Embryonic facial prominence (tissue), 1 donor: ENCODE measurements around the gene CCT8L2.
"Not testable (repeated sequence)": the region's sequence is repeated elsewhere in the genome, so short reads cannot be mapped to it uniquely, and the experiment has no call there.

Source experiments
- DNase-seq: peaks from one replicate; pipeline ENCODE4 v3.0.0-alpha.2; 2016; ENCODE audit errors: extremely low spot score

Gene CCT8L2

GRCh38 chr22:16595251-16595650 is 2.6 kb upstream of the CCT8L2 start:
- DNase-seq = not testable (repeated sequence)

GRCh38 chr22:16594026-16594425 is 1.4 kb upstream of the CCT8L2 start:
- DNase-seq = no peak

- not testable (repeated sequence) for DNase-seq
Measured at GRCh38 chr22:16592231-16592630, 379 bp downstream of the CCT8L2 start.

GRCh38 chr22:16591136-16591535 is 1.5 kb downstream of the CCT8L2 start:
- not testable (repeated sequence) for DNase-seq

- no peak for DNase-seq
Measured at GRCh38 chr22:16586991-16587390, 5.6 kb downstream of the CCT8L2 start.

GRCh38 chr22:16586170-16586569 is 6.4 kb downstream of the CCT8L2 start:
- DNase-seq = no peak

- not testable (repeated sequence) for DNase-seq
Measured at GRCh38 chr22:16580872-16581271, 11.7 kb downstream of the CCT8L2 start.

GRCh38 chr22:16569240-16569834 is 23.3 kb downstream of the CCT8L2 start:
- DNase-seq = not testable (repeated sequence)

- no peak for DNase-seq
Measured at GRCh38 chr22:16568425-16568758, 24.2 kb downstream of the CCT8L2 start.

- DNase-seq = not testable (repeated sequence)
Measured at GRCh38 chr22:16567617-16568424, 24.8 kb downstream of the CCT8L2 start.

- DNase-seq = not testable (repeated sequence)
Measured at GRCh38 chr22:16566421-16567151, 26.0 kb downstream of the CCT8L2 start.

- not testable (repeated sequence) for DNase-seq
Measured at GRCh38 chr22:16565585-16566420, 26.8 kb downstream of the CCT8L2 start.

- DNase-seq = not testable (repeated sequence)
Measured at GRCh38 chr22:16564837-16565584, 27.6 kb downstream of the CCT8L2 start.

- no peak for DNase-seq
Measured at GRCh38 chr22:16563555-16564520, 28.8 kb downstream of the CCT8L2 start.

- DNase-seq = no peak
Measured at GRCh38 chr22:16562711-16563554, 29.7 kb downstream of the CCT8L2 start.

- DNase-seq = not testable (repeated sequence)
Measured at GRCh38 chr22:16561093-16561658, 31.4 kb downstream of the CCT8L2 start.

- not testable (repeated sequence) for DNase-seq
Measured at GRCh38 chr22:16560651-16561050, 32.0 kb downstream of the CCT8L2 start.

- DNase-seq = not testable (repeated sequence)
Measured at GRCh38 chr22:16559996-16560395, 32.6 kb downstream of the CCT8L2 start.
